NCI-H2171 (cell line): ENCODE results near the gene RAB11FIP4.

Experiments
- DNase-seq: peaks from one replicate; lab custom pipeline; 2025; lab: John Stamatoyannopoulos, UW

RAB11FIP4 gene

GRCh38 chr17:31546650-31547049, 155.2 kb downstream of the RAB11FIP4 start:
- DNase-seq: no peak

DNA sequence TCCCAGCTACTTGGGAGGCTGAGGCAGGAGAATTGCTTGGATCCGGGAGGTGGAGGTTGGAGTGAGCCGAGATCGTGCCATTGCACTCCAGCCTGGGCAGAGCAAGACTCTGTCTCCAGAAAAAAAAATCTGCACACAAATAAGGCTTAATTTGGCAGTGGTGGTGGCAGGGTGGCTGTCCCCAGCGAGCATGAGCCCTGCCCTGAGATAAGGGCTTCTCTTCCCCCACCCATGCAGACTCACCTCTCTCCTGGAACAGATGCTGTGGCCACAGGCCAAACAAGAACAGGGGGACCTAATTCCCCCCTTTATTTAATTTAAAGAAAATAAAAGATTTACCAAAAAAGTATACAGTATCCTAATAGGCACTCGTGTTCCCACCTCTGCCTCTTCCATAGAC, 157.2 kb downstream of the RAB11FIP4 start:
- peak; percentile 25 for DNase-seq

- DNase-seq: peak; percentile 40
Observed at GRCh38 chr17:31549121-31549524, 157.6 kb downstream of the RAB11FIP4 start.

DNA sequence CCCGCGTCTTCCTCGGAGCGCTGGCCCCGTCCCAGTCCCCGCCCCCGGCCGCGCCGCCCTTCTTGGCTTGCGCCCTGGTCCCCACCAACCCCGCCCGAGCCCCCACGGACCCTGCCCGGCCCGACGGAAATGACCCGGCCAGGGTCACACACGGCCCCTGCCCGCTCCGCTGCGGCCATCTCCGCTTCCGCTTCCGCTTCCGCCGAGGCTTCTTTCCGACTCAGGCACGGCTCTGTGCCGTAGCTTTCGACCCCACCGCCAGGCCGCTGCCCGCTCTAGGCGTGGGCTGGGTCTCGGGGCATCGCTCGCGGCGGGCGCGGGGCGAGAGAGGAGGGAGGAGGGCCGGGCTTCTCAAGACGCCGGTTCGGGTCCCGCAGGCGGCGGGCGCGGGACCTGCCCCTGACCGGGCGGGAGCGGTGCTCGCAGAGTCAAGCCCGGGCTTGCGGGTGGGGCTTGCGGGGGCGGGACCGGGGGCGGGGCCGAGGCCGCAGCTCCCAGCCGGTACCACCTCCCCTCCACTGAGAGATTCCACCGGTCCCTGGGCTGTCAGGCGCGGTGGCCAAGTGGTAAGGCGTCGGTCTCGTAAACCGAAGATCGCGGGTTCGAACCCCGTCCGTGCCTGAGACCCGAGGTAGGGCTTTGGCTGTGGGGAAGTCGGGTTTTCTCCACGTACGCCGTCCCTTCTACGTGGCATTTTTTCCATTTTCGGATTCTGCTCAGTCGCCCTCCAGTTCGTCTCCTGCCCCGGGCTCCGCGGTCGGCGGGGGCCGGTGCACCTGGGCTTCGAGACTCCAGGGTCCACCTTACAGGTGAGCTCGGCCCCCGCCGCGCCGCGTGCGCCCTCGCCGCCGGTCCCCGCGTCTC, 158.3 kb downstream of the RAB11FIP4 start:
- DNase-seq: peak; percentile 87

DNA sequence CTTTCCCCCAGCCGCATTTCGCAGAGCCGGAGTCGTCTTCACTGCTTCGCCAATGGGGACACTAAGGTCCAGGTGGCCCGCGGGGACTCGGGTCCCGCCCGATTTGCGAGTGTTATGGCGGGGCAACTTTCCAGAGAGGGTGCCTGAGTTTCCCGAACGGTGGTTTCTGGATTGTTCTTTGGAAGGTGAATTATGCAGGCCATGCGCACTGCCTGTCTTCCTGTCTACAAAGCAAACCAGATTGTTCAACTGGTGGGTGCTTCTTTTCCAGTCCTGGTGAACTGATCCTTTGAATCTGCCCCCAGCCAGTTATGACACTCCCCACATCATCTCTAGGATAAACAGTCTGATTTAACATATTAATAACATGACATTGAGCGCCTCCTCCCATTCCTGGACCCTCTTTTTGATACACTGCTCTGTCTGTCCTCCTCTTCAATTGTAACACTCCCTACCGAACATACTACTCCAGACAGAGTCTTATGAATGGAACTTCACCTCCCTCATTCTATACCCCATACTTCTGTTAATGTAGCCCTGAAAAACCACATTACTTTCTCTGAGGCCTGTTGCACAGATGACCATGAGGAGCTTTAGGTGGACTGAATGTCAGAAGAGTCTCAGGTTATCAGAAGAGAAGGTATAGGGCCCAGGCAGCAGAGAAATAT, 159.0 kb downstream of the RAB11FIP4 start:
- peak; percentile 36 for DNase-seq

- no peak for DNase-seq
Observed at GRCh38 chr17:31552568-31552967, 161.1 kb downstream of the RAB11FIP4 start.

- DNase-seq: no peak
Observed at GRCh38 chr17:31553506-31553905, 162.0 kb downstream of the RAB11FIP4 start.

- no peak for DNase-seq
Observed at GRCh38 chr17:31554930-31555329, 163.5 kb downstream of the RAB11FIP4 start.

- no peak for DNase-seq
Observed at GRCh38 chr17:31556969-31557645, 165.6 kb downstream of the RAB11FIP4 start.

- DNase-seq: peak; percentile 68
Observed at GRCh38 chr17:31558748-31559583, 167.5 kb downstream of the RAB11FIP4 start.

- DNase-seq: no peak
Observed at GRCh38 chr17:31559584-31560501, 168.4 kb downstream of the RAB11FIP4 start.

DNA sequence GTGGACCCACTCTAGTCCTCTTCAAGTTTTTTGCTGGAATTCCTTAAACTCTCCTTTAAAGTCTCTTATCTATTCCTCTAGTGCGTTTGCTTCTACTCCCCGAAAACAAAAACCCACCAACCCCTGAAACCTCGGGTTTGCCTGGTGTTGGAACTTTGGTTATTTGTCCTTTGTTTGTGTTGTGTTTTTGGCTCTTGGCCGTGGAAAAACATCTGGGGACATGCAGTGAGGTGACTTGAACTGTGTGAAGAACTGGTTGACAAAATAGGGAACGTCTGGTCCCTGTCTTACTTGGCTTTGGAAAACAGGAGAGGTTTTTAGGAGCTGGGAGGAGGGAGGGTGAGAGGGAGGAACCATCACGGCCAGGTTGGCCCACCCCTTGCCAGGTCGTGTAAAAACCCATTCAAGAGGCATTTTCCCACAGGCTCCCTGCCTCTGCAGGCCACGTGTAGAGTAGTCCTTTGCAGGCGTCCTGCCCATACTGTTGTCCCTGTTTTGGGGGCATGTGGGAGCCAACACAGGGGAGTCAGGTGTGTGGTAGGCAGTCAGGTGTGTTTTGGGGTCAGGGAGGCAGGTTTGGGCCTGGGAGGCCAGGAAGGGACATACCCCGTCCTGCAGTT, 169.3 kb downstream of the RAB11FIP4 start:
- no peak for DNase-seq

DNA sequence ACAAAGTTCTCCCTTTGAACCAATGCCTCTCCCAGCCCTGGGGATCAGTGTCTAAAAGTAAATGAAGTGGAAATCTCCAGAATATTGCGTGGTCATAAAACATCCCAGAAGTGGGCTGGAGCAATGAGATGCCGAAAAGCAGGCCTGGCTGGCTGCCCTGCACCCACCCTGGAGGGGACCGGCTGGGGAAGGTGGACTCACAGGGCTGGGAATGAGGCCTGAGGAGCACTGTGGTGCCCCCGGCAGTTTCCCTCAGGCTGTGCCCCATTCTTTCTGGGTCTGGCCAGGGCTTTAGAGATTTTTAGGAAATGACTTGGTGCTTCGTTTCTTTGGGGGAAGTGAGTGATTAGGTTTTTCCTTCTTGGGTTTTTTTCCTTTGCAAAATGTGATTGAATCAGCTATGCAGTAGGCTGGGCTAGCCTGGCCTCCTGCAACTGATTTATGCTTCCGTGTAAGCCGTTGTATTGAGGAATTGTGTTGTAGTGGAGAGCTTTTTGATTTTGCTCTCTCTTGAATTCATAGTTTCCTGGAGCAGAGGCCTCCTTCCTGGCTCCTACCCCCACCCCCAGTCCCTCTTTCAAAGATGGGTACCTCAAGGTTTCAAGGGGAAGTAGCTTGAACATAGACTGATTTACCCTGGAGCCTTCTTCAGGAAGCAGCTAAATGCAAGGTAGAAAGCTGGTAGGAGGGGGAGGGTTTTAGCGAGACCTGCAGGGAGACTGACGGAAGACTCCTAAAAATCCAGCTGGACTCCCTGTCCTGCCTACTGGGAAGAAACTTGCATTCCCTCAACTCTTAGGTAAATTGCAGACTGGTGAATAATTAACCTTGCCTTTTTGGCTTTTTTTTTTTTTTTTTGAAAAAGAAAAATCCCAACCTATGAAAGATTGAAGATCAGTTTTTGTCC, 170.2 kb downstream of the RAB11FIP4 start:
- no peak for DNase-seq

DNA sequence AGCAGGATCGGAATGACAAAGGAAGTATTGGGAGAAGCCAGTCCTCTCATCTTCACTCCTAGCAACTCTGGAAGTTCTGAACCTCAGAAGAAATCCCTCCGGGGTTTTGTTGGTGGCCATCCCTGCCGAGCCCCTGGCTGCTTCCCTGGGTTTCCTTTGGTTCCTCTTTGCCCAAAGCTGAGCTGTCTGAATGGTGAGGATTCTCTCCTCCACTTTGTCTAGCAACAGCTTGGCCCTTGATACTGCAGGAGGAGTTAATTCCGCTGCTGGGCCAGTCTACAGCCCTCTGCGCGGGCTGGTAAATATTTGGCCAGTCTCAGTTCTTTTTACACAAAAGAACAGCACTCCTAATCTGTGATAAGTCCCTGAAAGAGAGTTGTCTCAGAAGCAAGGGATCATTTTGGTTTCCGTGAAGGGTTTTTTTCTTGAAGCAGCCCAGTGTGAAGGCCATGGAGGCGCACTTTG, 170.9 kb downstream of the RAB11FIP4 start:
- DNase-seq: no peak

- no peak for DNase-seq
Observed at GRCh38 chr17:31564291-31564690, 172.8 kb downstream of the RAB11FIP4 start.

DNA sequence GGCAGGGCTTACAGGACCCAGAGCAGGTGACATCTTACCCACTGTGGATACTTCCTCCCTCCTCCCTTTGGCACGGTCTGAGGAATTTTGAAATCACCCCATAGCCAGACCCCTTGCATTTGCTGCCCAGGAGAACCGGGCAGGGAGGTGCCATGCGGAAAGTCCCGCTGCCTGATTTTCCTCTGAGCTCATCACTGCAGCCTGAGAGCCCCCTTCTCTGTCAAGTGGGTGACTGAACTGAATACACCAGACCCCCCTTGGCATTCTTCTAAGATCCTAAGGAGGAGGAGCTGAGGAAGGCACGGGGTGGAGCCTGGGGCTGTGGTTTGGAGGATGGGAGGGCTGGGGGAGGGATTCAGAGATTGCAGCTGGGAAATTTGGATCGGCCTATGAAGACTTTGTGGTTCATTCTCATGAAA, 173.4 kb downstream of the RAB11FIP4 start:
- DNase-seq: no peak

DNA sequence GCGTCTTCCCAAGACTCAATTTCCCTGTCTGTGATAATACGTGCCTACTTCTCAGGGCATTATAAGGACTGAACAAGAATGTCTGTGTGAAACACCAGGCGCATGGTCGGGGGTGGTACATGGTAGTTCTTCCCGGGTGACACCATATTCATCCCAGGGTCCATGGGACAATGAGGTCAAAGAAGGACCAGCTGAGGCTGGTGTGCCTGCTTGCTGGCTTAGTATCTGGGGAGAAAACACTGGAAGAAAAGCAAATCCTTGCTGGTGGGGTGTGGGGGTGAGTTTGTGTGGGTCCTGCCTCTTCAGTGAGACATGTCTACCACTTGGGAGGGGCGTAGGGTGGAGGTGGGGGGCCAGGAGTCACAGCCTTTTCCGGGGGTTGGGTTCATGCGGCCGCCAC, 174.2 kb downstream of the RAB11FIP4 start:
- DNase-seq: no peak

DNA sequence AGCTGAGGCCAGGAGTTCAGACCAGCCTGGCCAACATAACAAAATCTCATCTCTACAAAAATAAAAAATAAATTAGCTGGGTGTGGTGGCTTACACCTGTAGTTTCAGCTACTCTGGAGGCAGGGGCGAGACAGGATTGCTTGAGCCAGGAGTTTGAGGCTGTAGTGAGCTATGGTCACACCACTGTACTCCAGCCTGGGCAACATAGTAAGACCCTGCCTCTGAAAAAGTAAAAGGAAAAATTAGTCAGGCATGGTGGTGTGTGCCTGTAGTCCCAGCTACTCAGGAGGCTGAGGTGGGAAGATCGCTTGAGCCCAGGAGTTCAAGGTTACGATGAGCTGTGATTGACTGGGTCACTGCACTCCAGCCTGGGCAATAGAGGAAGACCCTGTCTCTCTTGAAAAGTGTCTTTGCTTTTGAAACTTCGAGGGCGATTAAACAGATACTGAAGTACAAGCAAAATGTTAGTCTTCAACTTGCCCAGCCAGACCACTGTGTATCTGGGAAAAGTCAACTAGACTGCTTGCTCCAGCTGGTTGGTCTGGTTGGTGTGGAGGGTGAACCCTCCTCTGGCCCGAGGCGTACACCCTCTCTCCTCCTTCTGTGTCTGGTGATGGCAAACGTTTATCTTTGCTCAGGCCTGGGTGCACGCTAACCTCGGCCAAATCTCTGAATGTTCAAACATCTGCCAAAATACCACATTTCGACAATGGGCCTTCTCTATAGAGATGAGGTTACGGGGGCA, 174.9 kb downstream of the RAB11FIP4 start:
- DNase-seq: no peak
